ENCODE data around the gene FAM20C.
"Not testable (repeated sequence)": the region's sequence is repeated elsewhere in the genome, so short reads cannot be mapped to it uniquely, and the experiment has no call there.

Gene FAM20C

GRCh38 chr7:293681-294439, 101.5 kb downstream of the FAM20C start:
- DNase-seq, result no peak
- in situ Hi-C loops (cut with MboI; ENCODE audit: low pct_unique_long_range_greater_than_20kb, low sequenced_read_pairs), result no loop called here

- in situ Hi-C loops (cut with MboI; ENCODE audit: low pct_unique_long_range_greater_than_20kb, low sequenced_read_pairs), result no loop called here
- no peak for DNase-seq
These were observed 102.2 kb downstream of the FAM20C start for GRCh38 chr7:294440-295154.

GRCh38 chr7:295155-296154, 103.1 kb downstream of the FAM20C start:
- in situ Hi-C loops (cut with MboI; ENCODE audit: low pct_unique_long_range_greater_than_20kb, low sequenced_read_pairs), result no loop called here
- no peak for DNase-seq

- in situ Hi-C loops (cut with MboI; ENCODE audit: low pct_unique_long_range_greater_than_20kb, low sequenced_read_pairs), result no loop called here
- DNase-seq, result no peak
These were observed 104.1 kb downstream of the FAM20C start for GRCh38 chr7:296373-296945.

- DNase-seq; in situ Hi-C loops (cut with MboI; ENCODE audit: low pct_unique_long_range_greater_than_20kb, low sequenced_read_pairs): not testable (repeated sequence)
These were observed 104.8 kb downstream of the FAM20C start for GRCh38 chr7:297141-297540.

GRCh38 chr7:297611-298374, 105.4 kb downstream of the FAM20C start:
- DNase-seq, result no peak
- in situ Hi-C loops (cut with MboI; ENCODE audit: low pct_unique_long_range_greater_than_20kb, low sequenced_read_pairs), result no loop called here

GRCh38 chr7:298375-298702, 106.0 kb downstream of the FAM20C start:
- DNase-seq, result no peak

GRCh38 chr7:298743-299142, 106.4 kb downstream of the FAM20C start:
- in situ Hi-C loops (cut with MboI; ENCODE audit: low pct_unique_long_range_greater_than_20kb, low sequenced_read_pairs), result no loop called here
- no peak for DNase-seq

More at GRCh38 chr7:298375-298702, 106.0 kb downstream of the FAM20C start:
- in situ Hi-C loops (cut with MboI; ENCODE audit: low pct_unique_long_range_greater_than_20kb, low sequenced_read_pairs), result no loop called here

GRCh38 chr7:299169-299568, 106.8 kb downstream of the FAM20C start:
- no peak for DNase-seq
- in situ Hi-C loops (cut with MboI; ENCODE audit: low pct_unique_long_range_greater_than_20kb, low sequenced_read_pairs), result no loop called here

- DNase-seq, result no peak
- in situ Hi-C loops (cut with MboI; ENCODE audit: low pct_unique_long_range_greater_than_20kb, low sequenced_read_pairs), result no loop called here
These were observed 107.3 kb downstream of the FAM20C start for GRCh38 chr7:299628-300027.

GRCh38 chr7:300048-300447, 107.7 kb downstream of the FAM20C start:
- in situ Hi-C loops (cut with MboI; ENCODE audit: low pct_unique_long_range_greater_than_20kb, low sequenced_read_pairs), result no loop called here
- DNase-seq, result no peak

- in situ Hi-C loops (cut with MboI; ENCODE audit: low pct_unique_long_range_greater_than_20kb, low sequenced_read_pairs), result no loop called here
- no peak for DNase-seq
These were observed 108.3 kb downstream of the FAM20C start for GRCh38 chr7:300546-301290.

GRCh38 chr7:301291-302053, 109.1 kb downstream of the FAM20C start:
- DNase-seq, result no peak
- in situ Hi-C loops (cut with MboI; ENCODE audit: low pct_unique_long_range_greater_than_20kb, low sequenced_read_pairs), result no loop called here

GRCh38 chr7:302054-302992, 110.0 kb downstream of the FAM20C start:
- in situ Hi-C loops (cut with MboI; ENCODE audit: low pct_unique_long_range_greater_than_20kb, low sequenced_read_pairs), result no loop called here

GRCh38 chr7:303425-303824, 111.1 kb downstream of the FAM20C start:
- in situ Hi-C loops (cut with MboI; ENCODE audit: low pct_unique_long_range_greater_than_20kb, low sequenced_read_pairs), result no loop called here
- DNase-seq, result no peak

More at GRCh38 chr7:302054-302992, 110.0 kb downstream of the FAM20C start:
- DNase-seq, result no peak

- DNase-seq, result no peak
- in situ Hi-C loops (cut with MboI; ENCODE audit: low pct_unique_long_range_greater_than_20kb, low sequenced_read_pairs), result no loop called here
These were observed 111.7 kb downstream of the FAM20C start for GRCh38 chr7:303884-304573.
